Measurements from ENCODE around the gene BUB1B. TPM values are rescaled to one million over a fixed set of nuclear protein-coding genes. Genes with fewer than 3 reads are reported as not detected.

The BUB1B gene
- total and polyA plus RNA-seq, 4 donors: 0.08 to 31.1 (median 0.84) TPM

DNA sequence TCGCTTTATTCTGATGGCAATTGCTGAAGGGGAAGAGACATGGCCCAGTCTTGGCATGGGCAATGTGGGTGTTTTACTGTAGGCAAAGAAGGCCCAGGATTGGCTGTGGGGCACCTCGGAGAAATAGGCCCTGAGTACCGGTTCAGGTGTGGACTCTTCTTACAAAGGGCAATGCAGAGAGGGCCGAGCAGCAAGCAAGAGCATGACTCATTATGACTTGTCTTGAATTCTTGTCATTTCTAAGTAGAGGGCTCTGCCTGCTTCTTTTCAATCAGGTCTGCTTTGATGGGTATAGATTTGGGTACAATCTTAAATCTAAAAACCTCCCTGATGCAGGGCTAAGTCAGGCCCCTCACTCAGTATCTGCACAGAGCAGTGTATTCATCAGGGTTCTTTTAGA lies 14.8 kb upstream of the BUB1B start:
- Histone ChIP-seq H3K4me3 (ENCODE audit: low read depth in 1 of 3, low read length in 3 of 3) (no peak overlapping the region), H3K27ac (ENCODE audit: low read depth in 1 of 2, low read length in 2 of 2) (no peak overlapping the region), H3K27me3 (ENCODE audit: control insufficient read depth in 4 of 4, insufficient read depth in 4 of 4, low read length in 3 of 4) (no peaks in the 10 kb centered on the region), H3K9me3 (ENCODE audit: control insufficient read depth in 4 of 4, low read length in 3 of 4) (no peaks in the 10 kb centered on the region), H3K36me3 (ENCODE audit: control insufficient read depth in 4 of 4, insufficient read depth in 3 of 4, low read depth in 1 of 4, low read length in 3 of 4) (no peaks in the 10 kb centered on the region), H3K9ac (ENCODE audit: low read depth in 1 of 2, low read length in 2 of 2) (no peak overlapping the region), H3K4me1 (ENCODE audit: control insufficient read depth in 4 of 4, insufficient read depth in 4 of 4, low read length in 3 of 4) (peaks cover 1 to 12% (median 9%) of the 10 kb centered on the region in 4 donors)
- DNase-seq (ENCODE audit: low spot score): no peak
- no peak for TF ChIP-seq RXRA (IDR thresholded peaks at IDR 0.05)
- no peak for TF ChIP-seq TAF1 (conservative IDR thresholded peaks at IDR 0.05)
- TF ChIP-seq EGR1 (IDR thresholded peaks at IDR 0.05; ENCODE audit: low read depth in 2 of 2): no peak
- WGBS: 96% methylated on average over 4 of the region's 4 CpGs

DNA sequence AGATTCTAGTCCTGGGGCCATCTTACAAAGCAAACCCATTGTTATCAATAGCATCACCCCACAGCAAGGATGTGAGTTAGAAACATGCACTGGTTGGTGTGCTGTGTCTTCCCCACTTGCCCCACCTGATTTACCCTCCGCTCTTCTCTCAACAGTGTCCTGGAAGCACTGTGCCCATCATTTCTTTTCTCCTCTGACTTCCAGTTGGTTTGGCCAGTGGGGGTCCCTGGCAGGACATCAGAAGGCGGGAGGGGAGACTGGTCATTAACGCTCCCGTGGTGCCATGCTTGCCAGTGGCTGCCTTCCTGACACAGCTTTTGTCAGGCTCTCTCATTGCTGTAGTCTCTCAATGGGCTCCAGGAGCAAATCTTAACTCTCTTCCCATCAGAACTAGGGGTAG lies 11.5 kb upstream of the BUB1B start:
- no peak overlapping the region for H3K4me3 ChIP-seq (ENCODE audit: low read depth in 1 of 3, low read length in 3 of 3)
- no peaks in the 10 kb centered on the region for H3K4me1 ChIP-seq (ENCODE audit: control insufficient read depth in 4 of 4, insufficient read depth in 4 of 4, low read length in 3 of 4)
- no peak overlapping the region for H3K9ac ChIP-seq (ENCODE audit: low read depth in 1 of 2, low read length in 2 of 2)
- H3K27ac ChIP-seq (ENCODE audit: low read depth in 1 of 2, low read length in 2 of 2): no peak overlapping the region
- no peaks in the 10 kb centered on the region for H3K36me3 ChIP-seq (ENCODE audit: control insufficient read depth in 4 of 4, insufficient read depth in 3 of 4, low read depth in 1 of 4, low read length in 3 of 4)
- 91% methylated on average over 4 of the region's 4 CpGs for WGBS
- H3K9me3 ChIP-seq (ENCODE audit: control insufficient read depth in 4 of 4, low read length in 3 of 4): no peaks in the 10 kb centered on the region
- TF ChIP-seq, protein P1, sequence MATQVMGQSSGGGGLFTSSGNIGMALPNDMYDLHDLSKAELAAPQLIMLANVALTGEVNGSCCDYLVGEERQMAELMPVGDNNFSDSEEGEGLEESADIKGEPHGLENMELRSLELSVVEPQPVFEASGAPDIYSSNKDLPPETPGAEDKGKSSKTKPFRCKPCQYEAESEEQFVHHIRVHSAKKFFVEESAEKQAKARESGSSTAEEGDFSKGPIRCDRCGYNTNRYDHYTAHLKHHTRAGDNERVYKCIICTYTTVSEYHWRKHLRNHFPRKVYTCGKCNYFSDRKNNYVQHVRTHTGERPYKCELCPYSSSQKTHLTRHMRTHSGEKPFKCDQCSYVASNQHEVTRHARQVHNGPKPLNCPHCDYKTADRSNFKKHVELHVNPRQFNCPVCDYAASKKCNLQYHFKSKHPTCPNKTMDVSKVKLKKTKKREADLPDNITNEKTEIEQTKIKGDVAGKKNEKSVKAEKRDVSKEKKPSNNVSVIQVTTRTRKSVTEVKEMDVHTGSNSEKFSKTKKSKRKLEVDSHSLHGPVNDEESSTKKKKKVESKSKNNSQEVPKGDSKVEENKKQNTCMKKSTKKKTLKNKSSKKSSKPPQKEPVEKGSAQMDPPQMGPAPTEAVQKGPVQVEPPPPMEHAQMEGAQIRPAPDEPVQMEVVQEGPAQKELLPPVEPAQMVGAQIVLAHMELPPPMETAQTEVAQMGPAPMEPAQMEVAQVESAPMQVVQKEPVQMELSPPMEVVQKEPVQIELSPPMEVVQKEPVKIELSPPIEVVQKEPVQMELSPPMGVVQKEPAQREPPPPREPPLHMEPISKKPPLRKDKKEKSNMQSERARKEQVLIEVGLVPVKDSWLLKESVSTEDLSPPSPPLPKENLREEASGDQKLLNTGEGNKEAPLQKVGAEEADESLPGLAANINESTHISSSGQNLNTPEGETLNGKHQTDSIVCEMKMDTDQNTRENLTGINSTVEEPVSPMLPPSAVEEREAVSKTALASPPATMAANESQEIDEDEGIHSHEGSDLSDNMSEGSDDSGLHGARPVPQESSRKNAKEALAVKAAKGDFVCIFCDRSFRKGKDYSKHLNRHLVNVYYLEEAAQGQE (IDR thresholded peaks at IDR 0.05): no peak
- TF ChIP-seq RAD21 (IDR thresholded peaks at IDR 0.05) (no peak), RXRA (IDR thresholded peaks at IDR 0.05) (no peak), TAF1 (conservative IDR thresholded peaks at IDR 0.05) (no peak), HNF4G (IDR thresholded peaks at IDR 0.05) (no peak), HNF4A (conservative IDR thresholded peaks at IDR 0.05) (no peak), EGR1 (IDR thresholded peaks at IDR 0.05; ENCODE audit: low read depth in 2 of 2) (no peak), FOXA2 (IDR thresholded peaks at IDR 0.05) (no peak), GABPA (IDR thresholded peaks at IDR 0.05 in 1 of 2, conservative IDR thresholded peaks at IDR 0.05 in 1 of 2) (no peak), SP1 (IDR thresholded peaks at IDR 0.05) (no peak), YY1 (IDR thresholded peaks at IDR 0.05) (no peak), FOXA1 (IDR thresholded peaks at IDR 0.05) (no peak), NR2F2 (IDR thresholded peaks at IDR 0.05) (no peak), JUND (IDR thresholded peaks at IDR 0.05) (no peak)
- TF ChIP-seq, protein P2, sequence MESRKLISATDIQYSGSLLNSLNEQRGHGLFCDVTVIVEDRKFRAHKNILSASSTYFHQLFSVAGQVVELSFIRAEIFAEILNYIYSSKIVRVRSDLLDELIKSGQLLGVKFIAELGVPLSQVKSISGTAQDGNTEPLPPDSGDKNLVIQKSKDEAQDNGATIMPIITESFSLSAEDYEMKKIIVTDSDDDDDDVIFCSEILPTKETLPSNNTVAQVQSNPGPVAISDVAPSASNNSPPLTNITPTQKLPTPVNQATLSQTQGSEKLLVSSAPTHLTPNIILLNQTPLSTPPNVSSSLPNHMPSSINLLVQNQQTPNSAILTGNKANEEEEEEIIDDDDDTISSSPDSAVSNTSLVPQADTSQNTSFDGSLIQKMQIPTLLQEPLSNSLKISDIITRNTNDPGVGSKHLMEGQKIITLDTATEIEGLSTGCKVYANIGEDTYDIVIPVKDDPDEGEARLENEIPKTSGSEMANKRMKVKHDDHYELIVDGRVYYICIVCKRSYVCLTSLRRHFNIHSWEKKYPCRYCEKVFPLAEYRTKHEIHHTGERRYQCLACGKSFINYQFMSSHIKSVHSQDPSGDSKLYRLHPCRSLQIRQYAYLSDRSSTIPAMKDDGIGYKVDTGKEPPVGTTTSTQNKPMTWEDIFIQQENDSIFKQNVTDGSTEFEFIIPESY (IDR thresholded peaks at IDR 0.05): no peak
- TF ChIP-seq, protein P3, sequence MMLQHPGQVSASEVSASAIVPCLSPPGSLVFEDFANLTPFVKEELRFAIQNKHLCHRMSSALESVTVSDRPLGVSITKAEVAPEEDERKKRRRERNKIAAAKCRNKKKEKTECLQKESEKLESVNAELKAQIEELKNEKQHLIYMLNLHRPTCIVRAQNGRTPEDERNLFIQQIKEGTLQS (IDR thresholded peaks at IDR 0.05): no peak
- TF ChIP-seq, protein P4, sequence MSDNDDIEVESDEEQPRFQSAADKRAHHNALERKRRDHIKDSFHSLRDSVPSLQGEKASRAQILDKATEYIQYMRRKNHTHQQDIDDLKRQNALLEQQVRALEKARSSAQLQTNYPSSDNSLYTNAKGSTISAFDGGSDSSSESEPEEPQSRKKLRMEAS (IDR thresholded peaks at IDR 0.05): no peak
- TF ChIP-seq, protein P5, sequence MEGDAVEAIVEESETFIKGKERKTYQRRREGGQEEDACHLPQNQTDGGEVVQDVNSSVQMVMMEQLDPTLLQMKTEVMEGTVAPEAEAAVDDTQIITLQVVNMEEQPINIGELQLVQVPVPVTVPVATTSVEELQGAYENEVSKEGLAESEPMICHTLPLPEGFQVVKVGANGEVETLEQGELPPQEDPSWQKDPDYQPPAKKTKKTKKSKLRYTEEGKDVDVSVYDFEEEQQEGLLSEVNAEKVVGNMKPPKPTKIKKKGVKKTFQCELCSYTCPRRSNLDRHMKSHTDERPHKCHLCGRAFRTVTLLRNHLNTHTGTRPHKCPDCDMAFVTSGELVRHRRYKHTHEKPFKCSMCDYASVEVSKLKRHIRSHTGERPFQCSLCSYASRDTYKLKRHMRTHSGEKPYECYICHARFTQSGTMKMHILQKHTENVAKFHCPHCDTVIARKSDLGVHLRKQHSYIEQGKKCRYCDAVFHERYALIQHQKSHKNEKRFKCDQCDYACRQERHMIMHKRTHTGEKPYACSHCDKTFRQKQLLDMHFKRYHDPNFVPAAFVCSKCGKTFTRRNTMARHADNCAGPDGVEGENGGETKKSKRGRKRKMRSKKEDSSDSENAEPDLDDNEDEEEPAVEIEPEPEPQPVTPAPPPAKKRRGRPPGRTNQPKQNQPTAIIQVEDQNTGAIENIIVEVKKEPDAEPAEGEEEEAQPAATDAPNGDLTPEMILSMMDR (IDR thresholded peaks at IDR 0.05; ENCODE audit: low read depth, low read length, missing input control): no peak
- no peaks in the 10 kb centered on the region for H3K27me3 ChIP-seq (ENCODE audit: control insufficient read depth in 4 of 4, insufficient read depth in 4 of 4, low read length in 3 of 4)
- no peak for DNase-seq (ENCODE audit: low spot score)
